GM21515 (cell line): ENCODE data around the gene KCNE1.

ENCODE experiments used
- ATAC-seq: cut with Tn5 transposase; IDR thresholded peaks from one replicate; pipeline ENCODE4 v1.9.1; 2021; ENCODE audit not compliant: unreplicated experiment

The KCNE1 gene

GRCh38 chr21:34536311-34536710 is 24.3 kb upstream of the KCNE1 start:
- no peak for ATAC-seq

- no peak for ATAC-seq
These were observed 23.9 kb upstream of the KCNE1 start for GRCh38 chr21:34535886-34536285.

- no peak for ATAC-seq
These were observed 22.5 kb upstream of the KCNE1 start for GRCh38 chr21:34534522-34534921.

- ATAC-seq: no peak
These were observed 21.9 kb upstream of the KCNE1 start for GRCh38 chr21:34533938-34534337.

- ATAC-seq: no peak
These were observed 19.4 kb upstream of the KCNE1 start for GRCh38 chr21:34531399-34531798.

- ATAC-seq: no peak
These were observed 18.3 kb upstream of the KCNE1 start for GRCh38 chr21:34530261-34530660.

GRCh38 chr21:34528131-34528561 is 16.1 kb upstream of the KCNE1 start:
- no peak for ATAC-seq

- no peak for ATAC-seq
These were observed 14.7 kb upstream of the KCNE1 start for GRCh38 chr21:34526618-34527290.

- ATAC-seq: no peak
These were observed 14.2 kb upstream of the KCNE1 start for GRCh38 chr21:34526241-34526617.

GRCh38 chr21:34524646-34525601 is 12.9 kb upstream of the KCNE1 start:
- no peak for ATAC-seq

- no peak for ATAC-seq
These were observed 11.1 kb upstream of the KCNE1 start for GRCh38 chr21:34523019-34523555.

- ATAC-seq: no peak
These were observed 10.3 kb upstream of the KCNE1 start for GRCh38 chr21:34522284-34522683.

- no peak for ATAC-seq
These were observed 9.6 kb upstream of the KCNE1 start for GRCh38 chr21:34521561-34521960.

GRCh38 chr21:34520764-34521508 is 8.9 kb upstream of the KCNE1 start:
- no peak for ATAC-seq

GRCh38 chr21:34520281-34520680 is 8.3 kb upstream of the KCNE1 start:
- no peak for ATAC-seq

GRCh38 chr21:34519694-34520093 is 7.7 kb upstream of the KCNE1 start:
- no peak for ATAC-seq

GRCh38 chr21:34519016-34519415 is 7.0 kb upstream of the KCNE1 start:
- ATAC-seq: no peak

GRCh38 chr21:34518301-34518700 is 6.3 kb upstream of the KCNE1 start:
- no peak for ATAC-seq

GRCh38 chr21:34517491-34518245 is 5.7 kb upstream of the KCNE1 start:
- ATAC-seq: no peak

- no peak for ATAC-seq
These were observed 5.0 kb upstream of the KCNE1 start for GRCh38 chr21:34517039-34517438.
